Activated CD4-positive, alpha-beta T cell treated with anti-CD3 and anti-CD28 coated beads for 36 hours (primary cell): ENCODE measurements around the gene SCRN2. TPM values are rescaled to one million over a fixed set of nuclear protein-coding genes. Genes with fewer than 3 reads are reported as not detected.
A peak's percentile ranks its signal among the peaks of the same experiment; 100 is the strongest.

Experiments
- ATAC-seq: fragments of 200-7000 bp; cut with Tn5 transposase; one replicate; pipeline ENCODE4 v1.10.0; 2021; ENCODE audit warnings: mild to moderate bottlenecking, moderate library complexity
- CTCF ChIA-PET: fragments of 350-600 bp; sonication (Branson Sonifier 250); formaldehyde crosslinking; loops from one replicate; lab custom pipeline; 2021; ENCODE audit warnings: antibody characterized with exemption; lab: Charles Lee
- POLR2A ChIA-PET: fragments of 350-600 bp; sonication (Branson Sonifier 250); formaldehyde crosslinking; loops from one replicate; lab custom pipeline; 2021; ENCODE audit warnings: antibody characterized with exemption, inconsistent platforms; lab: Charles Lee
- DNase-seq: peaks from one replicate; pipeline ENCODE4 v3.0.0-alpha.2; 2020
- H3K27ac Mint-ChIP-seq: one replicate; pipeline ENCODE4 v1.8.0; 2021; ENCODE audit warnings: mixed read lengths
- H3K27me3 Mint-ChIP-seq: one replicate; pipeline ENCODE4 v1.8.0; 2021; ENCODE audit warnings: mixed read lengths
- H3K36me3 Mint-ChIP-seq: one replicate; pipeline ENCODE4 v1.8.0; 2021; ENCODE audit warnings: low read depth, mixed read lengths
- H3K4me1 Mint-ChIP-seq: one replicate; pipeline ENCODE4 v1.8.0; 2021; ENCODE audit warnings: mixed read lengths
- H3K4me3 Mint-ChIP-seq: one replicate; pipeline ENCODE4 v1.8.0; 2021; ENCODE audit warnings: mild to moderate bottlenecking, moderate library complexity, mixed read lengths
- H3K9me3 Mint-ChIP-seq: one replicate; pipeline ENCODE4 v1.8.0; 2021; ENCODE audit warnings: low read depth, mixed read lengths
- intact Hi-C, 2 experiments: fragments of 100-400 bp; cut with DNase I in 1 of 2; cut with micrococcal nuclease in 1 of 2; formaldehyde crosslinking; loops; one replicate each; pipeline versions ENCODE4 v1.14.2 to v1.15.1; 2022 to 2024; cut with DNase I, micrococcal nuclease
- total RNA-seq, 2 experiments: library from RNA; stranded (reverse); gene quantifications; one replicate each; pipeline ENCODE4 v1.2.3, GENCODE V29; 2021

SCRN2 gene
- total RNA-seq, 2 experiments from 2014 or later = 21.5 to 25.2 TPM

DNA sequence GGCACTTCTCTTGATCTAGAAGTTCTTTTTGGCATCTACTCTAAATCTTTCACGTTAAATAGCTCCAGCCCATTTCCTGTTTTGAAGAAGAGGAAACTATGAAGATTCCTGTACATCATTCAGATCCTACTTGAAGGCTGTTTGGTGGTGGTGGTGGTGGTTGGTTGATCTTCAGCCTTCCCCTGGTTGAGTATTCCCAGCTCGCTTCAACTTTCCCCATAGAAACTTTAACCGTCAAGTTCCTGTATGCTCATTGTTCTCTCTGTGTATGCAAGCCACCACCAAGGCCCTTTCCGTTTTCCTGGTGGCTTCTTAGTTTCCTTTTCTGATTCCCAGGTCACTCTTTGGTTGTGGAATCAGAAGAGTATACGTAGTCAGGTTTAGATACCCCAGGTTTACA lies 6.3 kb downstream of the SCRN2 start:
- H3K36me3 Mint-ChIP-seq = peaks cover 1% of the 10 kb centered on the region
- no peak for ATAC-seq
- ChIA-PET POLR2A (no interaction called here), CTCF (interaction anchor here (1.5 kb wide), 1 partner anchor 10 kb away, joined by 3 read pairs; no protein-coding TSS in a partner anchor)
- intact Hi-C loops = no loop called here
- H3K9me3 Mint-ChIP-seq = no peaks in the 10 kb centered on the region
- no peak overlapping the region for H3K4me3 Mint-ChIP-seq
- H3K4me1 Mint-ChIP-seq = peaks cover 46% of the 10 kb centered on the region
- DNase-seq = no peak
- no peaks in the 10 kb centered on the region for H3K27me3 Mint-ChIP-seq
- H3K27ac Mint-ChIP-seq = peak overlapping the region; percentile 49

DNA sequence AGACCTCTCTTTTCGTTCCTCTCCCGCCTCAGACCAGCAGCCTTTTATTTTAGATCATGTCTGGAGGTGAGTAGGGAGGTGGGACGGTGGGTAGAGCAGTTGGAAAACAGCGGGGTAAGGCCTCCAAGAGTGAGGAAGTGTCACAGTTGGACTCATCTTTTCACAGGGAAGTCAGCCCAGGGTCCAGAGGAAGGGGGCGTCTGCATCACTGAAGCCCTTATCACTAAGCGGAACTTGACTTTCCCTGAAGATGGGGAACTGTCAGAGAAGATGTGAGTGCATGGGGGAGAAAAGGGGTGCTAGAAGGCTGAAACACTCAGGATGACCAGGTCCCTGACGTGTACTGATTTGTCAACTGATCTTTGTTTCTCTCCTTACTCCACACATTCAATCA lies 9.1 kb downstream of the SCRN2 start:
- POLR2A ChIA-PET = interaction anchor here (0.5 to 0.7 kb wide), 3 partner anchors 10 to 729 kb away, joined by 3 to 7 read pairs (median 3); partner anchors contain the start of gene OSBPL7
- peak overlapping the region; percentile 88 for H3K27ac Mint-ChIP-seq
- CTCF ChIA-PET = interaction anchor here (0.6 to 2.0 kb wide), 11 partner anchors 9 to 891 kb away, joined by 3 to 8 read pairs (median 4); partner anchors contain the start of genes SCRN2 and SP2
- peak overlapping the region; percentile 88 for H3K4me3 Mint-ChIP-seq
- peak; percentile 4 for ATAC-seq
- H3K27me3 Mint-ChIP-seq = no peaks in the 10 kb centered on the region
- no peak for DNase-seq
- peaks cover 13% of the 10 kb centered on the region for H3K36me3 Mint-ChIP-seq
- intact Hi-C loops = loop anchor here (1.0 to 2.0 kb wide), 6 partner anchors 9 to 183 kb away; partner anchors contain the start of genes SCRN2 (in 2 of the 2), CDK5RAP3 (in 1 of the 2), KPNB1 (in 1 of the 2) and PNPO (in 1 of the 2)
- peaks cover 57% of the 10 kb centered on the region for H3K4me1 Mint-ChIP-seq
- H3K9me3 Mint-ChIP-seq = no peaks in the 10 kb centered on the region

DNA sequence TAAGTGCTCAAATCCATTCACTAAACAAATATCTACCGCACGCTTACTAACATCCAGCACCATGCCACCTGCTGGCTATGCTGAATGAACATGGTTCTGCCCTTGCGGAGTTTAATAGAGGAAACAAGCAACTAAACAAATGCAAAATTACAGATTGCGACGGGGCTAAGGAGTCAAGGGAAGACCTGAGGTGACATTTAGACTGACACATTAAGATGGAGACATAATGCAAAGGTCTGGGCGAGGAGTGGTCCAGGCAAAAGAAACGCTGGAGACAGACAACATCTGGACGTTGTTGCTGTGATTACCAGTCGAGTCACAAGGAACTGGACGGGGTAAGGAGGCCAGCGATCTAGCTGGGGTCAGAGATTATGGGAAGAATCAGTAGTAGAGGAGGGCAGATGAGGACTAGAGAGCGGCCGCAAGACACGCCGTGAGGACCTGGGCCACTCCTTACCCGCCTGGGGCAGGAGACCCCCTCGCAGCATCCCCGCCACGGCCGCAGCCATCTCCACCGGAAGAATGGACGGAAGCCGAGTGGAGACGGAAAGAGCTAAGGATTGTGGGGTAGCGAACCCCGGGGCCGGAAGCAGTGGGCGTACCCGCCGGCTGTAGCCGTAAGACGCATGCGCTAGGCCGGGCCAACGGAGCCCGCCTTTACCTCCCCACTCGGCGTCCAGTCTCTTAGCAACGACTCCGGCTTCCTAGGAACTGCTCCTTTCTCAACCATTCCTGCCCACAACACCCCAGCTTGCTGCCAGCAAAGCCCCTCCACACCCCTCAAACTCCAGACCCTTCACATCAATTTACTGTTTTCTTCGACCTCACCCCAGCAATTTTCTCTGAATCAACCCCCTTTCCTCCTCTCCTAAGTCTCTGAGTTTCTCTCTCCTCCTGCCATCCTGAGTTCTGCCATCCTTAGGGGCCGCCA lies 9.8 kb downstream of the SCRN2 start, which contains the start of the genes LRRC46 and MRPL10:
Gene LRRC46, plus strand, starts transcription at position 668 of the 931 bp plus-strand sequence. CDS start 320 bp downstream, outside the sequence.
Gene MRPL10, minus strand, starts transcription at position 539 of the 931 bp plus-strand sequence. Its CDS starts 30 bp downstream, at position 509.
- no peaks in the 10 kb centered on the region for H3K27me3 Mint-ChIP-seq
- DNase-seq (peak; percentile 96), ATAC-seq (peak; percentile 94)
- H3K9me3 Mint-ChIP-seq = no peaks in the 10 kb centered on the region
- intact Hi-C loops = loop anchor here (1.0 to 2.0 kb wide), 6 partner anchors 10 to 182 kb away; partner anchors contain the start of genes SCRN2 (in 2 of the 2), CDK5RAP3 (in 1 of the 2), KPNB1 (in 1 of the 2) and PNPO (in 1 of the 2)
- H3K27ac Mint-ChIP-seq = peak within 1 kb of the TSS; percentile 88
- ChIA-PET POLR2A (interaction anchor here (0.5 to 1.1 kb wide), 5 partner anchors 9 to 729 kb away, joined by 3 to 7 read pairs (median 3); partner anchors contain the start of gene OSBPL7), CTCF (interaction anchor here (0.6 to 2.0 kb wide), 14 partner anchors 10 to 890 kb away, joined by 3 to 8 read pairs (median 4); partner anchors contain the start of genes SCRN2, SP2 and SP6)
- H3K4me3 Mint-ChIP-seq = peak within 1 kb of the TSS; percentile 88
- peaks cover 57% of the 10 kb centered on the region for H3K4me1 Mint-ChIP-seq
- H3K36me3 Mint-ChIP-seq = peaks cover 19% of the 10 kb centered on the region

DNA sequence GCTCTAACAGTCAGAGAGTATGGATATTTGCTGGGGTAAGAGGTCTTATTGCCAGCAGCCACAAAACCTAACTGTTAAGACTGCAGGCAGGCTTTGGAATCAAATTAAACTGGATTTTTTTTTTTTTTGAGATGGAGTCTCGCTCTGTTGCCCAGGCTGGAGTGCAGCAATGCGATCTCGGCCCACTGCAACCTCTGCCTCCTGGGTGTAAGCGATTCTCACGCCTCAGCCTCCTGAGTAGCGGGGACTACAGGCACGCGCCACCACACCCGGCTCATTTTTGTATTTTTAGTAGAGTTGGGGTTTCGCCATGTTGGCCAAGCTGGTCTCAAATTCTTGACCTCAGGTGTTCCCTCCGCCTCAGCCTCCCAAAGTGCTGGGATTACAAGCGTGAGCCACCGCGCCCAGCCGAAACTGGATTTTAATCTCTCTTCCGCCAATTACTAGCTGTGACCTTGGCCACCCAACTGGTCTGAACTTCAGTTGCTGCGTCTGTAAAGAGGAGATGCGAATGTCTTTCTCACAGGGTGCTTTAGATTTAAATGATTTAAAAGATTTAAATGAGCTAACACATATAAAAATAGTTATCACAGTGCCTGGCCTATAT lies 10.6 kb downstream of the SCRN2 start:
- ChIA-PET POLR2A (interaction anchor here (1.1 kb wide), 1 partner anchor 65 kb away, joined by 5 read pairs; no protein-coding TSS in a partner anchor), CTCF (interaction anchor here (0.8 to 2.0 kb wide), 7 partner anchors 11 to 138 kb away, joined by 3 to 8 read pairs (median 3); partner anchors contain the start of gene SCRN2)
- peaks cover 52% of the 10 kb centered on the region for H3K4me1 Mint-ChIP-seq
- no peak for DNase-seq
- H3K4me3 Mint-ChIP-seq = peak overlapping the region; percentile 88
- peaks cover 22% of the 10 kb centered on the region for H3K36me3 Mint-ChIP-seq
- no peaks in the 10 kb centered on the region for H3K9me3 Mint-ChIP-seq
- ATAC-seq = no peak
- H3K27me3 Mint-ChIP-seq = no peaks in the 10 kb centered on the region
- intact Hi-C loops = loop anchor here (1.0 to 2.0 kb wide), 6 partner anchors 11 to 181 kb away; partner anchors contain the start of genes SCRN2 (in 2 of the 2), CDK5RAP3 (in 1 of the 2), KPNB1 (in 1 of the 2) and PNPO (in 1 of the 2)
- peak overlapping the region; percentile 88 for H3K27ac Mint-ChIP-seq

DNA sequence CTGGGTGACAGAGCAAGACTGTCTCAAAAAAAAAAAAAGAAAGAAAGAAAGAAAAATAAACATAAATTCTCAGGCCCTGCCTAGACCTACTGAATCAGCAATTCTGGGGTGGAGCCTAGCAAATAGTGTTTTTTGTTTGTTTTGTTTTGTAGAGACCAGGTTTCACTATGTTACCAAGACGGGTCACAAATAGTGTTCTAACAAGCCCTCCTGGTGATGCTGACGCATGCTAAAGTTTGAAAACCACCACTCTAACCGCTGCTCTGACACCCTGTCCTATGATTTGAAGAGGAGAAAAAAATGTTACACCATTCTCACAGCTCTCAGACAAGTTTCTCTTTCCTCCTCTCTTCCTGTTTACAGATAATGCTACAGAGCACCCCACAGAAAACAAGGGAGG lies 11.2 kb downstream of the SCRN2 start:
- POLR2A ChIA-PET = interaction anchor here (0.6 kb wide), 1 partner anchor 62 kb away, joined by 4 read pairs; no protein-coding TSS in a partner anchor
- intact Hi-C loops = loop anchor here in 1 of 2 experiments (2.0 kb wide), 1 partner anchor 141 kb away; the partner anchor contains the start of gene CDK5RAP3
- peaks cover 47% of the 10 kb centered on the region for H3K4me1 Mint-ChIP-seq
- no peaks in the 10 kb centered on the region for H3K9me3 Mint-ChIP-seq
- ATAC-seq = peak; percentile 8
- CTCF ChIA-PET = interaction anchor here (0.7 to 1.6 kb wide), 3 partner anchors 13 to 60 kb away, joined by 3 to 5 read pairs (median 3); no protein-coding TSS in a partner anchor
- peaks cover 25% of the 10 kb centered on the region for H3K36me3 Mint-ChIP-seq
- H3K27ac Mint-ChIP-seq = peak overlapping the region; percentile 61
- no peaks in the 10 kb centered on the region for H3K27me3 Mint-ChIP-seq
- H3K4me3 Mint-ChIP-seq = peak overlapping the region; percentile 88
- no peak for DNase-seq

DNA sequence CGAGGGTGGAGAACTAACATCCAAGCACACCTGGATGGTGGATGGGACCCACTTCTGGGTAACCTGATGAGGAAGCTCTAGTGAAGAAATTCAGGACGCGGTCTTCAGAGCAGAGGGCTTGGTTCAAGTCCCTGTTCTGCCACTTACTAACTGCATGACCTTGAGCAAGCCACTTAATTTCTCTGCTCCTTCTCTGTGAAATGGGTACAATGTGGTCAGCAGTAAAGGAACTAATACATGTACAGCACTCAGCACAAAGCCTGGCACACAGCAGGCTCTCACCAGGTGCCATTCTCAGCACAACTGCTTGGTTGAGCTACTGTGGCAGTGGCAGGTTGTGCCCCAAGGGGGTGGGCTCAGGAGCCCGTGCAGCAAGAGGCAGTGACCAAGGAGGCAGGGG lies 17.6 kb downstream of the SCRN2 start:
- H3K36me3 Mint-ChIP-seq = peaks cover 34% of the 10 kb centered on the region
- DNase-seq (no peak), ATAC-seq (no peak)
- POLR2A ChIA-PET = no interaction called here
- no peaks in the 10 kb centered on the region for H3K9me3 Mint-ChIP-seq
- H3K4me3 Mint-ChIP-seq = no peak overlapping the region
- H3K27ac Mint-ChIP-seq = no peak overlapping the region
- H3K27me3 Mint-ChIP-seq = no peaks in the 10 kb centered on the region
- CTCF ChIA-PET = interaction anchor here (0.7 kb wide), 1 partner anchor 135 kb away, joined by 3 read pairs; no protein-coding TSS in a partner anchor
- intact Hi-C loops = no loop called here
- H3K4me1 Mint-ChIP-seq = peaks cover 23% of the 10 kb centered on the region

DNA sequence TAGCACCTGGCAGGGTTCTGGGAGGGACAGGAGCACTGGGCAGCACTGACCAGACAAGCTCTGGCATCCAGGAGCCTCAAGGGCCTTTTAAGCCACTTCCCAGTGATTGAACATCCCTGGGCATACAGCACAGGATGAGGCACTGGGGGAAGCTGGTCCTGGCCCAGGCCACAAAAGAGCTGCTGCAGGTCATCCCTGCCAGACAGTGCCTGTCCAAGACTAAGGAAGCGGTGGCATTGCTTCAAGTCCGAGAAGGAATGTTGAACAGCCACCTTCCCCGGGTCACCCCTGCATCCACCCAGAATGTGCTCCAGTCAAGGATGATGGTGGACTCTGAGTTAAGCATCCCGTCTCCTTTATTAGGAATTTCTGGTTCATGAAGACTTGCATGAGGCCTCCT lies 18.3 kb downstream of the SCRN2 start:
- peak overlapping the region; percentile 92 for H3K4me3 Mint-ChIP-seq

DNA sequence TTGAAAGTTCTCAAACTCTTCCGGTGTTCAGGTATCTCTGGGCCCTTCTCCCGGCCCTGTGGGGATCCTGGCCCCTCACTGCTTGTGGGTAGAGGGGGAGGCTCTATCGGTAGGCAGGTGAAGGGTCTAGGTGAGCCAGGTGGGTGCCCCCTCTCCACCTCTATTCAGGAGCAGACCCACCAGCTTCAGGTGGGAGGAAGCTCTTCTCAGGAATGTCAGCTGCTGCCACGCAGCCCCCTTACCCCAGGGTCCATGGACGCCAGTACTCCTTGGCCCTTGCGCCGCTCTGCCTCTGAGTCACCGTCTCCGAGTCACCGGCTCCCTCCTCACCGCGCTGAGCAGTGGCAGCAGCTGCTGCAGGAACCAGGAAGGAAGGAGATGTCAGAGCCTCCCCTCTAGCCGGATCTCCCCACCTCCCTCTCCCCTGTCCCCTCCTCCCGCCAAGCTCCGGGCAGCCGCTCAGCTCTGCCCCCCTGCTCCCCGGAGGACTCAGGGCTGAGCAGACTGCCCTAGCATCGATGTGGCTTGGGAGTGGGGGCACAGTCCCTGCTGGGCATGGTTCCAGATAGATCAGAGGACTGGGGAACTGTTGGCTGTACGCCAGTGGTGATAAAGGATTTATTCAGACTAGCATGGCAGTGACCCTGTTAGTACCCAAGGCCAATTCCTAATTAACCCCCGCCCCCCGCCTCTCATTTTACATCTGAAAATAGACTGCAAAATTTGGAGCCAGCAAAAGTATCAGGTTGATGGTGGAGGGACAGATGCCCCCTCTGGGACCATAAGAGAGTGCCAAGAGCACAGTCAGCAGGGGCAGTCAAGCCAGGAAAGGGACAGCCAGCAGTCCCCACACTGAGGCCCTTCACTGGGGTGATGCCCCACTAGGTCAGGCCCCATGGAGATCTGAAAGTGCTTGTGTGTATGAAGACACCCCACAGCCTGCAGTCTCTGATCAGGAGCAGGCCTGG lies 19.4 kb downstream of the SCRN2 start, which contains the start of gene OSBPL7:
Gene OSBPL7, minus strand, starts transcription at position 371 of the 968 bp plus-strand sequence. CDS start 1,516 bp downstream, outside the sequence.
- DNase-seq (peak; percentile 87), ATAC-seq (peak; percentile 99)
- Mint-ChIP-seq H3K9me3 (no peaks in the 10 kb centered on the region), H3K4me1 (peaks cover 21% of the 10 kb centered on the region), H3K27me3 (no peaks in the 10 kb centered on the region), H3K36me3 (peaks cover 28% of the 10 kb centered on the region), H3K4me3 (peak within 1 kb of the TSS; percentile 92), H3K27ac (peak within 1 kb of the TSS; percentile 71)
- ChIA-PET CTCF (interaction anchor here (0.7 to 1.4 kb wide), 5 partner anchors 19 to 173 kb away, joined by 3 to 4 read pairs (median 3); partner anchors contain the start of gene SCRN2), POLR2A (interaction anchor here (1.0 to 2.0 kb wide), 2 partner anchors 10 to 74 kb away, joined by 4 to 7 read pairs; partner anchors contain the start of genes LRRC46, MRPL10 and SP2)
- intact Hi-C loops = no loop called here

More for the DNA sequence above, 18.3 kb downstream of the SCRN2 start:
- Mint-ChIP-seq H3K27me3 (no peaks in the 10 kb centered on the region), H3K4me1 (peaks cover 21% of the 10 kb centered on the region), H3K9me3 (no peaks in the 10 kb centered on the region), H3K36me3 (peaks cover 30% of the 10 kb centered on the region), H3K27ac (peak overlapping the region; percentile 31)
- DNase-seq (no peak), ATAC-seq (no peak)
- CTCF ChIA-PET = interaction anchor here (1.0 to 1.4 kb wide), 2 partner anchors 18 to 21 kb away, joined by 4 read pairs; partner anchors contain the start of gene SCRN2
- POLR2A ChIA-PET = interaction anchor here (2.0 kb wide), 1 partner anchor 9 kb away, joined by 7 read pairs; the partner anchor contains the start of genes LRRC46 and MRPL10
- intact Hi-C loops = no loop called here

DNA sequence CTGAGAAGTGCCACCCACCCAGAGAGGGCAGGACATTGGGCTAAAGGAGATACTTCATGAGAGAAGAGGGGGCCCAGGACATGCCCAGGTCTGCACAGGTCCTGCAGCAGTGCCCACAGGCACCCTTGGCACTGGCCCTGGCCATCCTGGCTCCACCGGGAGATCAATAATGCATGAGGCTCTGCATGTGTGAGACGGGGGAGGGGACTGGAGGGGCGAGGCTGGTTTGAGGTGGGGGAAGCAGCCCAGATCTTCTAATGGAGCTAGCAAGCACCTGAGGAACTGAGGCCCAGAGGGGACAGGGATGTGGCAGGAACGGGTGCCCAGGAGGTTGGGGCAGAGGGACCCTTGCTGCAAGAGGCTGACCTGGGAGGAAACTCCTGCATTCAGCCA lies 20.0 kb downstream of the SCRN2 start:
- ChIA-PET POLR2A (interaction anchor here (1.0 to 2.0 kb wide), 2 partner anchors 10 to 75 kb away, joined by 4 to 7 read pairs; partner anchors contain the start of genes LRRC46, MRPL10 and SP2), CTCF (interaction anchor here (0.7 to 1.2 kb wide), 2 partner anchors 20 kb away, joined by 3 read pairs; partner anchors contain the start of gene SCRN2)
- Mint-ChIP-seq H3K27ac (peak overlapping the region; percentile 71), H3K4me1 (peaks cover 21% of the 10 kb centered on the region), H3K9me3 (no peaks in the 10 kb centered on the region), H3K36me3 (peaks cover 22% of the 10 kb centered on the region), H3K4me3 (peak overlapping the region; percentile 92), H3K27me3 (no peaks in the 10 kb centered on the region)
- no peak for ATAC-seq
- no peak for DNase-seq
- intact Hi-C loops = no loop called here
